ENCODE results near the gene DAZAP1.
A peak's percentile ranks its signal among the peaks of the same experiment; 100 is the strongest.

Gene DAZAP1

GRCh38 chr19:1384478-1385110, 22.8 kb upstream of the DAZAP1 start:
- peak overlapping the region; percentile 85 for H3K27ac ChIP-seq
- no peak for TF ChIP-seq CTCF (IDR thresholded peaks at IDR 0.05)
- no peak for TF ChIP-seq ZFX (IDR thresholded peaks at IDR 0.05; ENCODE audit: borderline replicate concordance)

- no peak for TF ChIP-seq ZFX (IDR thresholded peaks at IDR 0.05; ENCODE audit: borderline replicate concordance)
- TF ChIP-seq CTCF (IDR thresholded peaks at IDR 0.05): no peak
- no peak overlapping the region for H3K27ac ChIP-seq
These were observed 21.6 kb upstream of the DAZAP1 start for GRCh38 chr19:1385816-1386215.

- TF ChIP-seq ZFX (IDR thresholded peaks at IDR 0.05; ENCODE audit: borderline replicate concordance): no peak
- H3K27ac ChIP-seq: no peak overlapping the region
These were observed 20.3 kb upstream of the DAZAP1 start for GRCh38 chr19:1386945-1387683.

- no peak overlapping the region for H3K27ac ChIP-seq
- TF ChIP-seq ZFX (IDR thresholded peaks at IDR 0.05; ENCODE audit: borderline replicate concordance): no peak
These were observed 19.4 kb upstream of the DAZAP1 start for GRCh38 chr19:1387684-1388636.

GRCh38 chr19:1388637-1389026, 18.8 kb upstream of the DAZAP1 start:
- H3K27ac ChIP-seq: no peak overlapping the region
- TF ChIP-seq ZFX (IDR thresholded peaks at IDR 0.05; ENCODE audit: borderline replicate concordance) (no peak), CTCF (IDR thresholded peaks at IDR 0.05) (no peak)

- H3K27ac ChIP-seq: no peak overlapping the region
- no peak for TF ChIP-seq ZFX (IDR thresholded peaks at IDR 0.05; ENCODE audit: borderline replicate concordance)
- TF ChIP-seq CTCF (IDR thresholded peaks at IDR 0.05): no peak
These were observed 18.1 kb upstream of the DAZAP1 start for GRCh38 chr19:1389033-1389940.

- no peak for TF ChIP-seq ZFX (IDR thresholded peaks at IDR 0.05; ENCODE audit: borderline replicate concordance)
- TF ChIP-seq CTCF (IDR thresholded peaks at IDR 0.05): no peak
- no peak overlapping the region for H3K27ac ChIP-seq
These were observed 16.4 kb upstream of the DAZAP1 start for GRCh38 chr19:1390890-1391423.

Measured in 22Rv1 (cell line).